A673 (cell line): ENCODE data around the gene LIMK1.

Source experiments
- CTCF ChIP-seq: fragments of 300-800, 200-600 bp; sonication (generic); conservative IDR thresholded peaks from 2 replicates; pipeline ENCODE4 v1.5.1; 2017; ENCODE audit warnings: low read depth, mild to moderate bottlenecking, antibody characterized with exemption, low read length, moderate library complexity, mixed read lengths
- EZH2 ChIP-seq: fragments of 200-600 bp; sonication (generic); IDR thresholded peaks from 2 replicates; pipeline ENCODE4 v1.6.1; 2017; ENCODE audit warnings: borderline replicate concordance, low read depth, mild to moderate bottlenecking, mixed read lengths, antibody characterized with exemption, low read length; ENCODE audit not compliant: poor library complexity, severe bottlenecking

- no peak for TF ChIP-seq CTCF
- TF ChIP-seq EZH2 = no peak
These were observed 65.5 kb downstream of the LIMK1 start for GRCh38 chr7:74149071-74149470.
